GM21367 (cell line): Measurements from ENCODE around the gene IL19.
"Not testable (repeated sequence)": the region's sequence is repeated elsewhere in the genome, so short reads cannot be mapped to it uniquely, and the experiment has no call there.

Experiments used
- ATAC-seq: cut with Tn5 transposase; IDR thresholded peaks from one replicate; pipeline ENCODE4 v1.9.1; 2021; ENCODE audit not compliant: unreplicated experiment

Gene IL19

DNA sequence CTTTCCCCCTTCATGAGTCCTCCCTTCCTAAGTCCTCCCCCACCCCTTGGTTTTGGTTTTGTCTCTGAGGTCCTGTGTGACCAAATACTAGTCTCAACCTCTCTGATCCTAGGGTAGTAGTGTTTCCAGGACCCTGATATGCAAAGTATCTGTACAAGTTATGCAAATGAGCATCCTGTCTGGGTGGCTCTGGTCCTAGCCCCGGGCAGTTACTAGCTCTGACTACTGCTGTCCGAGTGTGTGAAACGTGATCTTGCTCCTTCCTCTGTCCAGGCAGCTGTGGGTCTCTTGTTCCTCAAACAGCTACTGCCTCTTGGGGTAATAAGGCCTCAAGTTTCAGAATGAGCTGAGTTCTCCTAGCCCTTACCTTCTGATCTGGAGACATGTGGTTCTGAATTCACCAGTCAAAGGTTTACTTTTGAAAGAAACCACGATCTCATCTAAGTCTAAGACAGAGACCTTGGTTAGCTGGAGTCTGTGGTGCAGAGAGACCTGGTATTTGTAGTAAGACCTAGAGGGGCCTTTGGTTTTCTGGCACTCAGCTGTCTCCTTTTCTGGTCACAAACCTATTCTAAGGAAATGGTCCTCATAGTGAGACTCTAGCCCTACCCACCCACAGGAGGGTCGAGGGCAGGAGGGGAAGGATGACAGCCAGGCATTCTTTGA, 31.0 kb upstream of the IL19 start:
- ATAC-seq: peak; percentile 74

- no peak for ATAC-seq
Measured at GRCh38 chr1:206741142-206741701, 29.4 kb upstream of the IL19 start.

GRCh38 chr1:206742719-206743383, 27.7 kb upstream of the IL19 start:
- ATAC-seq: no peak

- no peak for ATAC-seq
Measured at GRCh38 chr1:206744683-206745082, 25.9 kb upstream of the IL19 start.

DNA sequence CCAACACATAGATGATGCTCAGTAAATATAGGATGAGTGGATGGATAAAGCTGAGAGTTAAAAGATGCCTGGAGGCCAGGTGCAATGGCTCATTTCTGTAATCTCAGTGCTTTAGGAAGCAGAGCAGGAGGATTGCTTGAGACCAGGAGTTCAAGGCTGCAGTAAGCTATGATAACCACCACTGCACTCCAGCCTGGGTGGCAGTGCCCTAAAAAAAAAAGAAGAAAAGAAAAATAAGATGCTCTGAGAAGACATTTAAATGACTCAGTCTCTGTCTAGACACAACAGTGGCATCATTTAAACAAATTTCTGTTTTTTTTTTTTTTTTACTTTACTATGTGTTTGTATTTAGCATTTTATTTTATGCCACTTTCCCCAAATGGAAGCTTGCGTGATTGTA, 25.3 kb upstream of the IL19 start:
- ATAC-seq: no peak

DNA sequence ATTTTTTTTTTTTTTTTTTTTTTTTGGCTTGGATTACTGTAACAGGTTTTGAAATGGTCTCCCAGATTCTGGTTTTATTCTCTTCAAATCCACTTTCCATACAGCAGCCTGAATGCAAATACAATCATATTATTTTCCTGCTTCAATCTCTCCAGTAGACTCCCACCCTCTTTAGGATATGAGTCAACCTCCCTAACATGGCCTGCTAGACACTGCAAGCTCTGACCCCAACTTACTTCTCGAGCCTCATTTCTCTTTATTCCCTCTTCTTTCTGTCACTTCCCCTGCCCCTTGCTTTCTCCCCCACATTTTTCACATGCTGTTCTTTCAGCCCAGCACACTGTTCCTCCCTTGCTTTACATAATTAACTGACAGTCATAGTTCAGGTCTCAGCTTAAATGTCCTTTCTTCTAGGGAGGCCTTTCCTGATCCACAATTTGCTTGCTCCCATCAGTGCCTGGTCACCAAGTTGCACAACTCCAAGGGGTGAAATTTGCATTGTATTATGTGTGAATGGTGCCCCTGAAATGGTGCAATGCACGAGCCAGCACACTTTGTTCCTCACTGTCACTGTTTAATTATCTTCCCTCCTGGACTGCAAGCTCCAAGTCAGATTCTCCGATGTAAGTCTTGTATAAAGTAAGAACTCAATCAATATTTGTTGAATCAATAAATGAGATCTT, 22.1 kb upstream of the IL19 start:
- ATAC-seq: no peak

DNA sequence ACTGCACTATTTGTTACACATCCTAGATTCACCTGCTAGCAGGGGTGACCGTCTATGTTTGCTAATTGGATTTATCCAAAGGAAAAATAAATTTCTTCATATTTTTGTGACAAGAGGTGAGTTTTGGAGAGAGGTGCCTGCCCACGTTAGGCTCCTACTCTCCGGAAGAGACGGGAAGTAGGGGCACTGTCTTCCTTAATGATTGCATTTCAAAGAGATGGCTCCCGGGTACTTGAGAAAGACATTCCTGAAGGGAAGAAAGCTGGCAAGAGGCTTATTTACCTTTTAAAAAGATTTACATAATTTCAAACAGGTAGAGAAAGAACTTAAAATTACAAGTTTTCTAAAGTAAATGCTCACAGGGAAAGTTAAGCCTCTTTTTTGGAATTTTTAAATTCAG, 18.7 kb upstream of the IL19 start:
- ATAC-seq: no peak

DNA sequence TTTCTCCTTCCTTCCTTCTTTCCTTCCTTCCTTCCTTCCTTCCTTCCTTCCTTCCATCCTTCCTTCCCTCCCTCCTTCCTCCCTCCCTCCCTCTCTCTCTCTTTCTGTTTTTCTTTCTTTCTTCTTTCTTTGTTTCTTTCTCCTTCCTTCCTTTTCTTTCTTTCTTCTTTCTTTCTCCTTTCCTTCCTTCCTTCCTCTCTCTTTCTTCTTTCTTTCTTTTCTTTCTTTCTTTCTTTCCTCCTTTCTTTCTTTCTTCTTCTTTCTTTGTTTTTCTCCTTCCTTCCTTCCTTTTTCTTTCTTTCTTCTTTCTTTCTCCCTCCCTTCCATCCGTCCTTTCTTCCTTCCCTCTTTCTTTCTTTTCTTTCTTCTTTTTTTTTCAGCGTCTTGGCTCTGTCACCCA, 18.1 kb upstream of the IL19 start:
- ATAC-seq: no peak

DNA sequence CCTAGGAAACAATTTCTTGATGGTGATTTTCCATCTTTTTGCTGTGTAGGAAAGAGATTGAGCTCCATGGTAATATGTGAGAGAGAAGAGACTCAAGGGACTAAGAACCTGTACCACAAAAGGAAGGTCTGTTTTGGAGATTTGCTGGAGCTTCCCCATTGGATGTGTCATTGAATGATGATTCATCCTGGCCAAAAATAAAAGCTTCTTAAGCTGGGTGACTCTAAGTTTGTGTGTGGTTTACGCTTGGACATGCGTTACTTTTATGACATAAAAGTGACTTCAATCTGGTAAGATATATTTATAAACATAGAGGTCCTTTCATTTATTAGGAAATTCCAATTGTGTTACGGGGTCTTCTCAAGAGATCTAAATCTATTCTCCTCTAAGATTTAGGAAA, 17.4 kb upstream of the IL19 start:
- ATAC-seq: no peak

- no peak for ATAC-seq
Measured at GRCh38 chr1:206754011-206754410, 16.6 kb upstream of the IL19 start.

GRCh38 chr1:206757524-206758266, 12.9 kb upstream of the IL19 start:
- ATAC-seq: no peak

GRCh38 chr1:206760590-206760989, 10.0 kb upstream of the IL19 start:
- no peak for ATAC-seq

DNA sequence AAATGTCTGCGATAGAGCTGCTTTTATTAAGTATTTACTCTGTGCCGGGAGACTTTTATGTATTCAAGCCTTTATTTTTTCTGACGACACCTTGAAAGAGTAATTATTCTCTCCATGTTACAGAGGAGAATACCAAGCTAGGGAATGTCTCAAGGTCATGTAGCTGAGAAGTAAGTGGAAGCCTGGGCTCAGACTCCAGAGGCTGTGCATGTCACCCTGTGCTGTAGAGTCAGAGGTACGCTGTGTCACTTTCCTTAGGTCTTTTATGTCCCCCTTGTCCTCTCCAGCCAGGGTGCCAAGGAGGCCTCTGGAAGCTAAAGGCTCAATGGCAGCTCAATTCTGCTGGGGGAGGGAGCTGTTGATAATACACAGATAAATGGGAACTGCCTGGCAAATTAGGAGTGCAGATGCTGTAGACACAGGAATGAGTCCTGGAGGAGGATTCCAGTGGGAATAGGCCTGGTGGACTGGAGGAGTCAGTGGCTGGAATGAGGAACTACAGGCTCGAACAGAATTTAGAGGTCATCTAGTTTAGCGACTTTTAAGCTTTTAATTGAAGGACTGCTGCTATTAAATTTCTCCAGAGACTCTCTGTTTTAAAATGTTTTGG, 9.3 kb upstream of the IL19 start:
- no peak for ATAC-seq

DNA sequence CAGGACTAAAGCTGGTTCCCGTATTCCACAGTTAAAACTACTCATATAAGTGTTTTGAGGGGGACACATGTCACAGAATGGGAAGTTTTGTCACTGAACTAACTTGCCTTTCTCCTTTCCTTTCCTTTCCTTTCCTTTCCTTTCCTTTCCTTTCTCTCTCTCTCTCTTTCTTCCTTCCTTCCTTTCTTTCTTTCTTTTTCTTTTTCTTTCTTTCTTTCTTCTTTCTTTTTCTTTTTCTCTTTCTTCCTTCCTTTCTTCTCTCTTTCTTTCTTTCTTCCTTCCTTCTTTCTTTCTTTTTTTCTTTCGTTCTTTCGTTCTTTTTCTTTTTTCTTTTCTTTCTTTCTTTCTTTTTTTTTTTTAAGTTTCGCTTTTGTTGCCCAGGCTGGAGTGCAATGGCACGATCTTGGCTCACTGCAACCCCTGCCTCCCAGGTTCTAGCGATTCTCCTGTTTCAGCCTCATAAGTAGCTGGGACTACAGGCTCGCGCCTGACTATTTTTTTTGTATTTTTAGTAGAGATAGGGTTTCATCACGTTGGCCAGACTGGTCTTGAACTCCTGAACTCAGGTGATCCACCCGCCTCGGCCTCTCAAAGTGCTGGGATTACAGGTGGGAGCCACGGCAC, 7.7 kb upstream of the IL19 start:
- not testable (repeated sequence) for ATAC-seq

- ATAC-seq: not testable (repeated sequence)
Measured at GRCh38 chr1:206765771-206766170, 4.8 kb upstream of the IL19 start.

GRCh38 chr1:206766251-206766856, 4.2 kb upstream of the IL19 start:
- peak; percentile 34 for ATAC-seq

DNA sequence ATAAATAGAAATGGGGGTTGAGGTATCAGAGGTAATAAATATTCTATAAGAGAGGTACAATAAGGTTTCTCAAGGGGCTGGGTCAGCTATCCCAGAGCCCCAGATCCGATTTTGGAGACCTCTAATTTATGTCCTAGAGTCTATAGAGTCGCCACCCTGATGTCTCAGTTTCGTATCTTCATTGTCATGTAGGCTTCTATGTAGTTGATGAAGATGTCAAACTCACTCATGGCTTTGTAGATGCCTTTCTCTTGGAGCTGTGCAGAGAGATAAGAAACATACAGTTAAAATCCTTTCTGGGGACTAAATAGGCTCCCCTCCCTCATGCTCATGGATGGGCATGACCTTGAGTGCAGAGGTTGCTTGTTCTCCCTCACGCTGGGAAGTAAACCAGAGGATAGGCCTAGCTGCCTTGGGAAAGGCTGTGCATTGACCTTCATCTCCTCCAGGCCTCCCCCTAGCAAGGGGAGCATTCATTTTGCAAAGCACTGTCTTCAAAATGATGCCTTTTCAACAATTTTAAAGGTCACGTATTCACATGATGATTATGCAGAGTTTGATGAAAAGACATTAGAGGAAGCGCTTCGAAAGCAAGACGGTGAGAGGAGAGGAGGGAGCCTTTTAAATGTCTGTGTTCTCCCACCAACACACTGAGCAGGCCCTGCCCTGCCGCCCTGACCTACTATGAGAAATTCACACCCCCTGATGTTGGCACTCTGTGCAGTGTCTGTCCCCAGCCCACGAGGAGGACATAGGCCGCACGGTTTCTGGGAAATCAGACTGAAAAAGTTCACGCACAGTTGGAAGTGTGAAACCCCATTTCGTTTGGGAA, 1.9 kb upstream of the IL19 start:
- peak; percentile 0 for ATAC-seq

GRCh38 chr1:206769304-206769731, 1.3 kb upstream of the IL19 start:
- ATAC-seq: peak; percentile 48

- no peak for ATAC-seq
Measured at GRCh38 chr1:206771338-206771692, 742 bp downstream of the IL19 start.
